GM12873 (cell line): Measurements from ENCODE around the gene EDIL3.

ENCODE experiments used
- CTCF ChIP-seq: IDR thresholded peaks from 2 replicates; pipeline ENCODE4 v1.5.1; 2012; ENCODE audit warnings: low read depth, mild to moderate bottlenecking, moderate library complexity, low read length, control low read depth; ENCODE audit not compliant: insufficient read depth; ENCODE audit errors: missing control alignments

Gene EDIL3

GRCh38 chr5:84292000-84292642 is 92.6 kb downstream of the EDIL3 start:
- no peak for TF ChIP-seq CTCF

GRCh38 chr5:84290673-84291072 is 94.0 kb downstream of the EDIL3 start:
- no peak for TF ChIP-seq CTCF

- no peak for TF ChIP-seq CTCF
Observed at GRCh38 chr5:84290161-84290560, 94.5 kb downstream of the EDIL3 start.

- TF ChIP-seq CTCF, result no peak
Observed at GRCh38 chr5:84287951-84288350, 96.7 kb downstream of the EDIL3 start.

- TF ChIP-seq CTCF, result no peak
Observed at GRCh38 chr5:84286662-84287061, 98.0 kb downstream of the EDIL3 start.

GRCh38 chr5:84285641-84286637 is 98.7 kb downstream of the EDIL3 start:
- no peak for TF ChIP-seq CTCF

GRCh38 chr5:84281383-84281782 is 103.3 kb downstream of the EDIL3 start:
- TF ChIP-seq CTCF, result no peak
